DOHH2 (cell line): Measurements from ENCODE around the gene PRR16.

Source experiments
- CTCF ChIP-seq: fragments of 200-600 bp; sonication (generic); IDR thresholded peaks from one replicate; pipeline ENCODE4 v1.5.1; 2014; ENCODE audit warnings: antibody characterized with exemption, mild to moderate bottlenecking, low read depth, low read length; ENCODE audit not compliant: poor library complexity, severe bottlenecking
- EZH2phosphoT487 ChIP-seq: fragments of 200-600 bp; sonication (generic); IDR thresholded peaks from 2 replicates; pipeline ENCODE4 v1.6.1; 2017; ENCODE audit warnings: borderline replicate concordance, mild to moderate bottlenecking, antibody characterized with exemption, low read length, moderate library complexity, mixed read lengths

DNA sequence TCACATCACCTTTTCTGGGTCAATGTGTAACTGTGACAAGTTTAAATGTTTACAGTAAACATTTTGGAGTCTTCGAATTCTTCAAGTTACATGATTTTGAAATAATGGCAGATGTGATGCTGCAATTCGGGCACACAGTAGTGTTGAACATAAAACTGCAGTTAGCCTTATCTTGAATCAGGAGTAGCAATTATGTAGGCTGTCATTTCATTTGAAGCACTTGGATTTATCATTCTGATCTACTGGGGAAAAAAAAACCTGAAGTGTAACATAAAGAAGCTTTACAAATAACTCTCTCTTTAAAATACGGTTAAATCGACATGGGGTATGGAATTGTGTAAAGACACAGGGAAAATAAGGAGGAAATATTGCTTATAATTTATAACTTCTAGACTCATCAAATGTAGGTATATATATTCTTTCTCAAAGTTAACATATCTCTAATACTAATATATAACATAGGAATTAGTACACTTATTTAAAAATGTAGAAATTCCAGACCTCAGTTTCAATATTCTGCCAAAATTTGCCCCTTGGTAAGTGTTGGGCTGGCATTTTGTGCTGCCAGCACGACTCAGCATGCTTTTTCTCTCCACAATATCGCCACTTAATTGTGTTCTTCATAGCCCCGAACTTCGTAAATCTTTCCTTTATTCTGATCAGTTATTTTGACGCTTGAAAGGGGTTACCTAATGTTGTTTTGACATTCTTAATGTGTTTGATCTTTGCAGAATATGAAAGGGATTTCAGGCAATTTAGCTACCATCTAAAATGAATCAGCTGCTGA is 226.7 kb downstream of the PRR16 start:
- TF ChIP-seq CTCF, result no peak
- TF ChIP-seq EZH2phosphoT487, result no peak
